HG03175 (cell line): ENCODE data around the gene SPOCK2.
"Not testable (repeated sequence)": the region's sequence is repeated elsewhere in the genome, so short reads cannot be mapped to it uniquely, and the experiment has no call there.

Source experiments
- ATAC-seq: cut with Tn5 transposase; IDR thresholded peaks from one replicate; pipeline ENCODE4 v1.9.1; 2021; ENCODE audit warnings: mild to moderate bottlenecking, moderate library complexity; ENCODE audit not compliant: unreplicated experiment

SPOCK2 gene

DNA sequence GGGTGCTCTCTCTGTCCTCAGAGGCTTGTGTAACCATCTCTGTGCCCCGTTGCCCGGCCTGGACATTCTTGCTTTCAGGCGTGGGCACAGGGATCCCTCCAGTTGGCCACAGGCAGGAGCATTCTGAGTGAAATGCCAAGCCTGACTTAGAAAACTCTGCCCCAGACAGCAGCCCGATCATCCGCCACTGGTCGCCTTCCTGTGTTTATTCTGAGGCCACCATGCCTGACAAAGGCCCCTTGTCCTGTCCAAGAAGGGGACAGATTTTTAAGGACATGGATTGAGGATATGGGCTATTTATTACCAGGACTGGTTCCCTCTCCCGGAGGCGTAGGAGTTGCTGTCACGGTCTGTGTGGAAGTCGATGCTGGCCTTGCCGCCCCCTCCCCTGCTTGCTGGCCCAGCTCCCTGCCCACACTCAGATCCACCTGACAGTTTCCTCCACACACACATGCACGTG lies 54.3 kb downstream of the SPOCK2 start:
- no peak for ATAC-seq

DNA sequence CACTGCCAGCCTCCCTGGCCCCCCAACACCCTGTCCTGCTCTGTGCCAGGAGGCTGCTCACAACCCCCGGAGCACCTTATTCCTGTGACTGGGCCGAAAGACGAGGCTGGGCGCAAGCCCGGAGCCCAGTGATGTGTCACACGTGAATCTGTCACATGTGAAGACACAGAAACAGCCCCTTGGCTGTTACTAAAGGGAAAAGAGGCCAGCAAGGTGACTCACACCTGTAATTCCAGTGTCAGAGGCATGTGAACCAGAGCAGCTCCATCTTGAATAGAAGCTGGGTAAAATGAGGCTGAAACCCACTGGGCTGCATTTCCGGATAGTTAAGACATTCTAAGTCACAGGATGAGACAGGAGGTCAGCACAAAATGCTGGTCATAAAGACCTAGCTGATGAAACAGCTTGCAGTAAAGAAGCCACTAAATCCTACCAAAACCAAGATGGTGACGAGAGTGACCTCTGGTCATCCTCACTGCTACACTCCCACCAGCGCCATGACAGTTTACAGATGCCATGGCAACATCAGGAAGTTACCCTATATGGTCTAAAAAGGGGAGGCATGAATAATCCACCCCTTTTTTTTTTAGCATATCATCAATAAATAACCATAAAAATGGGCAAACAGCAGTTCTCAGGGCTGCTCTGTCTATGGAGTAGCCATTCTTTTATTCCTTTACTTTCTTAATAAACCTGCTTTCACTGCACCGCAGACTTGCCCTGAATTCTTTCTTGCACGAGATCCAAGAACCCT lies 55.8 kb downstream of the SPOCK2 start:
- ATAC-seq, result not testable (repeated sequence)

DNA sequence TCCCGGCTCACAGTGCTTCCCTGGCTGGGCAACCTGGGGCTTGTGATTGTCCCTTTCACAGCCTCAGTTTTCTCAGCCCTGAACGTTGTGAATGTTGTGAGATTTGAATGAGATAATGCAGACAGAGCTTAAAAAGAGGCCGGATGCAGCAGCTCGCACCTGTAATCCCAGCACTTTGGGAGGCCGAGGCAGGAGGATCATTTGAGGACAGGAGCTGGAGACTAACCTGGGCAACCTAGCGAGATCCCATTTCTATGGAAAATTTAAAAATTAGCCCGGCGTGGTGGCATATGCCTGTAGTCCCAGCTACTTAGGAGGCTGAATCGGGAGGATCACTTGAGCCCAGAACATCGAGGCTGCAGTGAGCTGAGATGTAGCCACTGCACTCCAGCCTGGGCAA lies 56.6 kb downstream of the SPOCK2 start:
- no peak for ATAC-seq

DNA sequence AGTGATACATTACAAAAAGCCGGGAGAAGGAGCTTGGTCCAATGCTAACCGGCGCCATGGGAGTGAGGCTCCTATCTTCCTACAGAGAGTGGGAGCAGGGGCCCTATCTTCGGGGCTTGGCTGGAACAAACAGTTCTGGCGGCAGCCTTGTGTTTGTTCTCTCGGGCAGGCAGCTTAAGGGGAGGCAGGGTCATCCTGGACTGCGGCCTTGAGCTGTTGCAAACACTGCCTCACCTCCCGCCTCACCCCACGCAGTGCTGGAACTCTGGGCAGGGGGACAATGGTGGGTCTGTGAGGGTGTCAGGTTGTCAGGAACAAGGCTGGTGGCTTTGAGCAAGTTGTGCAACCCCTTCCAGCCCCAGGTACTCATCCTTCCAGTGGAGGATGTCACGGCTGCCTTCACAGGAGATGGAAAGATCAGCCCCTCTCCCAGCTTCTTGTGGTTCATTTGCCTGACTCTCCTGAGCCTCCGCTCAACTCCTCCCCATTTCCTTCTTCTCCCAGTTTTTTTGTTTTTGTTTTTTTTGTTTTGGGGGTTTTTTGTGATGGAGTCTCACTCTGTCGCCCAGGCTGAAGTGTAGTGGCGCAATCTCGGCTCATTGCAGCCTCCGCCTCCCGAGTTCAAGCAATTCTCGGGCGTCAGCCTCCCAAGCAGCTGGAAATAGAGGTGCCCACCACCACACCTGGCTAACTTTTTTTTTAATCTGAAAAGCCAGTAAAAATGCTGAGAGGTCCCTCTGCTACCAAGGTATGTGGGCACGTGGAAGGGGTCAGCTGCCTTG lies 57.4 kb downstream of the SPOCK2 start:
- no peak for ATAC-seq

DNA sequence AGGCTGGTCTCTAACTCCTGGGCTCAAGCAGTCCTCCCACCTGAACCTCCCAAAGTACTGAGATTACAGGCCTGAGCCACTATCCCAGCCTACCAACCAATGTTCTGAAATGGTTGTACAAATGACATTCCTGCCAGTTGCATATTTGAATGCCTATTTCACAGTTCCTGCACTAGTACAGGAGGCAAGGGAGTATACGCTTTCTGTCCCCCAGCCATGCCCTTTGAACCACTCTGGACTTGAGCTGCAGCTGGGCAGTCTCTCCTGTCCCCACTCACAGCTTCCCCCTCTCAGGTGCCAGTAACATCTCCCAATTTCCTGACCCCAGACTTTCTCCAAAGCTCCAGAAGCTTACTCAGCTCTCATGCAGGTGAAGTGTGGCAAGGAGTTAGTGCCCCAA lies 58.9 kb downstream of the SPOCK2 start:
- ATAC-seq, result no peak

DNA sequence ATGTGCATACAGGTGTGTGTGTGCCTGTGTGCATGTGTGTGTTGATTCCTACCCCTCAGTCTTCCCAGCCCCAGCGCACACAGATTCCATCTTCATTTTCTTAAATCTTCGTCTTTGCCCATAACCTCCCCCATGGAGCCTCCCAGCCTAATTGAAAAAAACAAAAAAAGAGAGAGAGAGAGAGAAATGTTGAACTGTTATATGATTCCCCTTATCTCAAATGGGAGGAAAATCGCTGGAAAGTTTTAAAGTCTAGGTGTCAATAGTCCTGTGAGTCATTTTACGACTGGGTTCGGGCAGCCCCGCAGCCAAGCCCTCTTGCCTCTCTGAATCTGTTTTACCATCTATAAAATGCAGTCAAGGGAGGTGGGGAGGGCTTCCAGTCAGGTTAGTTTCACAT lies 60.9 kb downstream of the SPOCK2 start:
- no peak for ATAC-seq

DNA sequence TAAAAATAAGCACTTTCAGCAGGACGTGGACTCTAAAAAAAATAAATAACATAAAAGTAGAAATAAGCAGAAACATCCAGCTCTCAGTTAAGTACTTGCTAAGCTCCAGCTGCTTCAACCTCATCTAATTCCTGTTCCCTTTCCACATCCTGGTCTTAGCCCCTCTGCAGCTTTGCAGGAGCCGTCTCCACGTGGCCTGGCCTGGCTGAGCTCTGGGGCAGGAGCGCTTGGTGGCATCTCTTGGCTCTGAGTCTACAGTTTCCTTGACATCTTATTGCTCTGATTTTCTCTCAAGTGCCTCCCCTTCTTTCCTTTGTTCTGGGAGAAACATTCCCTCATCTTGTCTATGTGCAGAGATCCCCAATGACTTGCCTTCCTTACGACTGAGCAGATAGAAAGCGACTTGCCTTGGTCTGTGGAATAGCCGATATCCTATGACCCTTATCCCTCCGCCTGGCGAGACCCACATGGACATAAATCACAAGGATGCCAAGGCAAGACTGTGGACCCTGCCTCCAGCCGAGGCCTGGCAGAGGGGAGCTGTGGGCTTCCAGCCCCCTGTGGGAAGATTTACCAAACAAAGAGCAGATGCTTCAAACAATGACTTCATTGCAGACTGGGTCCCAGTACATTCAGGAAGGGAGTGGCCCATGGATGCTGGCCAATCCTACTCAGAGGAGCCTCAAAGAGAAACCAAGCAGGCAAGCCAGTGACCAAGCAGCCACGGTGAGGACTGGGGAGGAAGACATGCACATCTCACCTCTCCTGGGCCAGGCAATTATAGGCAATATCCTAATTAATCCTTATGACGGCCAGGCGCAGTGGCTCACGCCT lies 61.9 kb downstream of the SPOCK2 start:
- no peak for ATAC-seq

DNA sequence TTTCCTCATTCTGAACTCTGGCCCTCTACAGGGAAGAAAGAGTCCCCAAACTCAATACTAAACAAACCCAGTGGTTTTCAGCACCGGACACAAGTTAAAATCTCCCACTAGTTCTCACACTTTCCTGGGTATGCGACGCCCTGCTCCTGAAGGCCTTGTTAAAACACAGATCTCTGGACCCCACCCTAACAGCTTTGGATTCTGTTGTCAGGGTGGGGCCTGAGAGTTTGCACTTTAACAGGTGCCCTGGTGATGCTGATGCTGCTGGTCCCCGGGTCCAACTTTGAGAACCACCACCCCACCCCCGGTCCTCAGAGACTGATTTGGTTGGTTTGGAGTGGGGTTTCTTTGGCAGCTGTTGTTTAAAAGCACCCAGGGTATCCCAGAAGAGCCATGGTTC lies 62.5 kb downstream of the SPOCK2 start:
- ATAC-seq, result no peak

DNA sequence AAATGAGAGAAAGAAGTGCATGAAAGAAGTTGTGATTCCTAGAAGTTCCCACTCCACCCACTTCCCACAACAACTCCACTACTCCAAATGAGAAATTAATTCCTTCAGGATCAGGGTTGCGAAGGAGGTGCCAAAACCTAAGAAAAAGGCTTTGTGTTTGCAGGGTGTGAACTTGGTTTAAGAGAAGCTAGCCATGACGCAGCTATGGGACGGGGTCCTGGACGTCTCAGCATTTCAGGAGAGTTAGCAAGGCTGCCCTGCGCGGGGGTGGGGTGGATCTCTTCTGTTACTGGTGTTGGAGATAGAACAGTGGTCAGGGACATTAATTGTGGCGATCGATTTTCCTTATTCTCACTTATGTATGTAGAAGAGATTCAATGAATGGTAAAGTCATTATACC lies 63.0 kb downstream of the SPOCK2 start:
- ATAC-seq, result no peak

DNA sequence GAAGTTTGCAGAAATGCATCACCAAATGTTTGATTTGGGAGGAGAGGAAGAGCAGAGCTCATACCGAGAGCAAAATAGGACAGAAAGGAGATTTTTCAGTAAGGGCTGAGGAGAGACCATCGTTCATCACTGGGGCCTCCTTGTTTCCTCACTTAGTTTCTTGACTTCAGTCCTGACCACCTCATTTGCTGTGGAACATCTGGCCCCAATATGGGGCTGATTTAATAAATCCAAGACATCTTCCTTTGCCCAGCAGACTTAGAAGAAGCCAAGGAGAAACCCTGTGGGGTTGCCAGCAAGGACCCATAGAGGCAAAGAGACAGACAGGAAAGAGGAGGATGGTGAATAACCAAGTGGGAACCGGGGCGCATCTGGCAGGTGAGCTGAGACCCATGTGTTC lies 63.8 kb downstream of the SPOCK2 start:
- ATAC-seq, result no peak

DNA sequence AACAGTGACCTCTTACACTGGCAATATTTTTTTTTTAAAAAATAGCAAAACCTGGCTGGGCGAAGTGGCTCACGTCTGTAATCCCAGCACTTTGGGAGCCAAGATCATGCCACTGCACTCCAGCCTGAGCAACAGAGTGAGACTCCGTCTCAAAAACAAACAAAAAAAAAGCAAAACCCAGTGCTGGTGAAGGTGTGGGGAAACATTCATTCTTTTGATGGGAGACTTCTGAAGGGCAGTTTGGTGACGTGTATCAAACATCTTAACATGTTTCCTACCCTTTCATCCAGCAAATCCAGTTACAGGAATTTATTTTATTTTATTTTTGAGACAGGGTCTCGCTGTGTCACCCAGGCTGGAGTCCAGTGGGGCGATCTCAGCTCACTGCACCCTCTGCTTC lies 66.1 kb downstream of the SPOCK2 start:
- ATAC-seq, result no peak

DNA sequence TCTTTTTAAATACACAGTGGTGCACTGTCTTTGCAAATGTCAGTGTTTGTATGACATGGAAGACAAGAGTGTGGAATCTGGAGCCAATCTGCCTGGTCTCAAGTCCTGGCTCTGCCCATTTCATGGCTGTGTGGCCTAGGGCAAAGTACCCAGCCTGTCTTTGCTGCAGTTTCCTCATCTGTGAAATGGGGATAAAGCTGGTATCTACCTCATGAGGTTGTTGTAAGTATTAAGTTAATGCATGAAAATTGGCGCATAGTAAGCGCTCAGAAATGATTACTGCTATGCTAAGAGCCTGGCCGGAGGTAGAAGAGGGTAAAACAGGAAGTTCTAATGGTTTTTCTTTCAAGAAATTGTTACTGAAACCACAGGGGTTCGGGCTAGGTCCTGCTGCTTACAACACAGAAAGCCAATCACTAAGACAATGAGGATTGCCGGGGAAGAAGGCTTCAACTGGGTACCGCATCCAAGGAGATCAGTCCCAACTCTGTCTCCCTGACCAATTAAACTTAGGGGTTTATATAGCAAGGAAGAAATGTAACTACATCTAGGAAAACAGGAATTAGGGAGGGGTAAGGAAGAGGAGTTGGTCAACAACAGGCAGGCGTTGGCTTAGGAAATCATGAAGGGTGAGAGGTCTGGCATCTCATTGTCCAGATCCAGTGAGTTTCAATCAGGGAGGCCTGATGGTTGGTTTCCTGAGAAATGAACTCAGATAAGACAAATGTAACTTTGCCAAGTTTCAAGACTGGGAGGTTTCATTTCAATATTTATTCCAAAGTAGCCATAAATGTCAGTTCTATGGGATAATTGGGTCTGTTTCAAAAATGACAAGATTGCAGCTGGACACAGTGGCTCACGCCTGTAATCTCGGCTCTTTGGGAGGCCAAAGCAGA lies 67.2 kb downstream of the SPOCK2 start:
- no peak for ATAC-seq

DNA sequence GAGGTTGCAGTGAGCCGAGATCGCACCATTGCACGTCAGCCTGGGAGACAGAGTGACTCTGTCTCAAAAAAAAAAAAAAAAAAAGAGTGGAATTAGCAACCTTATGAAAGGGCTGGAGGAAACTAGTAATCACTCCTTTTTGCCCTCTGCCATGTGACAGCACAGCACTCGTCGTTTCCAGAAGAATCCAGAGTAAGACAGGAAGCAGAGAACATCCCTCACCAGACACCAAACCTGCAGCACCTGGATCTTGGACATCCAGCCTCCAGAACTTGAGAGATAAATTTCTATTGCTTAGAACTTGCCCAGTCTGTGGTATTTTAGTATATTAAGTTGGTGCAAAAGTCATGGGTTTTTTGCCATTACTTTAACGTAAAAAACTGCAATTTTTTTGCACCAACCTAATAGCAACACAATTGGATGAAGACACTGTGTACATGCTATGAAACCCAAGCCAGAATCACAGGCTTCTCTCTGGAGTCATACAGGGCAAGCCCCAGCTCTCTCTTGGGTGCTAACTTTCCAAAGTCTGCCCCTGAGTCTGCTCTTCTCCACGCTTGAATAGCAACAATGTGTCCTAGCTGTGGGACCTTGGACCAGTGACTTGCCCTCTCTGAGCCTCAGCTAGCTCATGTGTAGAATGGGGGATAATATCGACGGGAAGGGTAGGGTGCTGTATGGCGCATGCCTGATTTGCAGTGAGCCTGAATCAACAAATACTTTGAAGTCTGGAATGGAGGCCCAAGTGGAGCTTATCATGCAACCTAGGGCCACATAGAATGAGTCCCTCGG lies 69.1 kb downstream of the SPOCK2 start:
- ATAC-seq, result no peak

DNA sequence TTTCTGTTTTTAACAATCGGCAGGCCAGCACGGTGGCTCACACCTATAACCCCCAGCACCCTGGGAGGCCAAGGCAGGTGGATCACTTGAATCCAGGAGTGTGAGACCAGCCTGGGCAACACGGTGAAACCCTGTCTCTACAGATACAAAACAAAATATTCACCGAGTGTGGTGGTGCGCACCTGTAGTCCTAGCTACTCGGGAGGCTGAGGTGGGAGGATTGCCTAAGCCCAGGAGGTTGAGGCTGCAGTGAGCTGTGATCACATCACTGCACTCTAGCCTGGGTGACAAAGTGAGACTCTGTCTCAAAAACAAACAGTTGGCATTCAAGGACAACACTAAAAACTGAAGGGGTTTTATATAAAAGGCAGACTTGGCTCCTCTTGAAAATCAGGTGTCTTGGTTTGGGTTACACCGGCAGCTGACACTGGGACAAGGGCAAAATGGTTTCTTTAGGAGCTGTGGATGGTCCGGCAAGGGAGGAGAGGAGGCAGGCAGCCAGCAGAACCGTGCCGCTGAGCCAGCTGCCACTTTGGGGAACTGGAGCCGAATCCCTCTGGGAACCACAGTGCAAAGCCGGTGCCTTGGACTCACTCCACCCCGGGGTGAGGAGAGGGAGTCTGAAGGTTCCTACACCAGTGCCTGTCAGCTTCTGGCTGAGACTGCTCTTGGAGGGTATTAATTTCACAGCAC lies 71.6 kb downstream of the SPOCK2 start:
- ATAC-seq, result no peak

DNA sequence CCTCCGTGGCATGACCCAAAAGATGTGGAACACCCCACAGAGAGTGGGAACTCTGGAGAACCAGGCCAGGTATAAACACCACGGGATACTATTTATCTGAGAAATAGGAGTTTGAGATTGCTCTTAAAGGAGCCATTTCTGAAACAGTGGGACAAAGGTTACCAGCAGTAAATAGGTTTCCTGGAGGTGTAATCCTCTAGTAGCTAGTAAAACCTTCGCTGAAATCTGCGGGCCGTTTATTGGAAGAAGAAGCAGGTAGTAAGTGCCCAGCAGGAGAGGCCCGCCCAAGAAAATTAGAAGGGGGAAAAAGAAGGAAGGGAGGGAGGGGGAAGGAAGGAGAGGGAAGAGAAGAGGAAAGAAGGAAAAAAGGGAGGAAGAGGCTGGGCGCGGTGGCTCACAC lies 72.5 kb downstream of the SPOCK2 start:
- ATAC-seq, result no peak

DNA sequence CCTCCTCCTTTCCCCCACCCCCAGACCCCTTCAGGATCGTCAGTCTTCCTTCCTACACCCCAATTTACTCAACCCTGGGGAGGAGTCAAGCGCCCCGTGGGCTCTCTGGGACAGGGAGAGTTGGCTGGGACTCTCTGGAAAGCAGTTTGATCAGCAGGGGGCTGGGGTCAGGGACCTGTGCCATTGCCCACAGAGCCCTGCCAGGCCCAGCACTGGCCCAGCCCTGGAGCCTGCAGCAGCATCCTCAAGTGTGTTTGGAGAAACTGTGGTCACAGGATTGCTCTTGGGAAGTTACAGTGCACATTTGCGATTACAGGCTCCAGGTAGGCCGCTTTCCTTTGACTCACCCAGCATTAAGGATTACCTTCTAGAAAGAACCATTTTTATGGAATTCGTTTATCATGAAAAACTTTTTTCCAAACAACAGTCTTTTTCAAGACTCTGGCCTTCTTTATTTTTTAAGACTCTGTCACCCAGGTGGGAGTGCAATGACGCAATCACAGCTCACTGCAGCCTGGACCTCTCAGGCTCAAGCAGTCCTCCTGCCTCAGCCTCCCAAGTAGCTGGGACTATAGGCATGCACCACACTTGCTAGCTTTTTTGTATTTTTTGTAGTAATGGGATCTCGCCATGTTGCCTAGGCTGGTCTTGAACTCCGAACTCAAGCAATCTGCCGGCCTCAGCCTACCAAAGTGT lies 73.4 kb downstream of the SPOCK2 start:
- no peak for ATAC-seq

DNA sequence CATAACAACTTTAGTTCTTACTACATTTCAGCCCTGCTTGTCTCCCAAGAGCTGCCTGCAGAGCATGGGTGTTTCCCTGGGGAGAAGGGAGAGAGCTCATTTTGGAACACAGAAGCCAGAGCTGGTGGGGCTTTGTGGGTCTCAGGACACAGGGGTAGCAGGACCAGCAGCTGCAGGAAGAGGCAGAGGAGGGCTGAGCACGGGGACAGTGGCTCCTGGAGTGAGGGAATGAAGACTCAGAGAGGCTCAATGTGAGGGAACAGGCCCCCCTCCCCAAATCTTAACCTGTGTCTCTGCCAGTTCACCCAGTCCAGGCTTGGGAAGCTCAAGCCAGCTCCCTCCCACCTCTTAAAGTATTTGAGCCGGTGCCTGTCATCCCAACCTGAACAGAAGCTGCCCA lies 74.2 kb downstream of the SPOCK2 start:
- no peak for ATAC-seq

DNA sequence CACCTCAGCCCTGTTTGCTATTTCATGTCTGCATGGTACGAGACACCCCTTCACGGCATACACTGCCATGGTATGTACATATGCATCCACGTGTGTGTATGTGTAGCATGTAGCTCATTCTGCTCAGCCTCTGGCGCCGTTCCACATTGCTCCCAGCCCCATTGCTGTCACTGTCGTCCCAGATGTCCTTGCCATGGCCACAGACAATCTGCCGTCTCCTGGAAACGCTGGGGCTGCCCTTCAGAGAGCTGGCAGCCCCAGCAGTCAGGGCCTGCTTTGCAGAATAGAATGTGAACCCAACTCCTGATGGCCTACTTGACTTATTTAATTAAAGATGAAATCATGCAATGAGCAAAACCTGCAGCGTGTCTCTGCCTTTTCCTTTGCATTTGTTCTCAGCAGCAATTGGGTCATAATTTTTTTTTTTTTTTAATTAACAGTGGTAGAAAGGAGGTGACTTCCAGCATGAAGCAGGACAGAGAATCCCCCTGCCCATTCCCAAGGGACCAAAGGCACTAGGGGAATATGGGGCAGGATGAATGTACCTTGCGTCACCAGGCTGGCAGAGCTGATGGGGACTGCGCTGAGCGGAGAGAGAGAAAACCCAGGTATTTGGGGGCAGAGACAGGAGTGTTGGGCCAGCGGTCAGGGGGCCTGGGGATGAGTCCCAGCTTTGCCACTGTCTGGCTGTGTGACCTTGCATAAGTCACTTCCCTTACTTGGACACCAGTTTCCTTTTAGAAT lies 75.0 kb downstream of the SPOCK2 start:
- no peak for ATAC-seq
